GM19099 (cell line): ENCODE results near the gene KLHDC8A.

ENCODE experiments used
- POLR2A ChIP-seq: IDR thresholded peaks from 3 replicates; pipeline ENCODE4 v1.6.1; 2011; ENCODE audit warnings: low read depth; ENCODE audit not compliant: insufficient read length; ENCODE audit errors: extremely low read depth

KLHDC8A gene

GRCh38 chr1:205301842-205302588, 54.7 kb downstream of the KLHDC8A start:
- no peak for TF ChIP-seq POLR2A

- no peak for TF ChIP-seq POLR2A
Measured at GRCh38 chr1:205301205-205301821, 55.4 kb downstream of the KLHDC8A start.

GRCh38 chr1:205300149-205300548, 56.6 kb downstream of the KLHDC8A start:
- no peak for TF ChIP-seq POLR2A

- no peak for TF ChIP-seq POLR2A
Measured at GRCh38 chr1:205298191-205298994, 58.3 kb downstream of the KLHDC8A start.

GRCh38 chr1:205296154-205296553, 60.6 kb downstream of the KLHDC8A start:
- TF ChIP-seq POLR2A: no peak

GRCh38 chr1:205294934-205295333, 61.8 kb downstream of the KLHDC8A start:
- no peak for TF ChIP-seq POLR2A

GRCh38 chr1:205294175-205294917, 62.4 kb downstream of the KLHDC8A start:
- TF ChIP-seq POLR2A: no peak

- TF ChIP-seq POLR2A: no peak
Measured at GRCh38 chr1:205293350-205294074, 63.2 kb downstream of the KLHDC8A start.

- TF ChIP-seq POLR2A: no peak
Measured at GRCh38 chr1:205291596-205291995, 65.1 kb downstream of the KLHDC8A start.

GRCh38 chr1:205287767-205288559, 68.8 kb downstream of the KLHDC8A start:
- no peak for TF ChIP-seq POLR2A

GRCh38 chr1:205287076-205287475, 69.6 kb downstream of the KLHDC8A start:
- TF ChIP-seq POLR2A: no peak

- TF ChIP-seq POLR2A: no peak
Measured at GRCh38 chr1:205286335-205286950, 70.3 kb downstream of the KLHDC8A start.
